Small intestine (tissue), 7 donors: Measurements from ENCODE around the gene CCDC97. TPM values are rescaled to one million over a fixed set of nuclear protein-coding genes. Genes with fewer than 3 reads are reported as not detected.
A peak's percentile ranks its signal among the peaks of the same experiment; 100 is the strongest.

Source experiments
- DNase-seq, 2 donors: peaks; one replicate each; pipeline versions ENCODE4 v3.0.0 to v3.0.0-alpha.2; 2013
- FAIRE-seq: peaks from 2 replicates; lab custom pipeline; 2012; peaks lifted over from hg19 to GRCh38; lab: Jason Lieb, UNC
- H3K27ac ChIP-seq, 3 donors: one replicate each; pipeline ENCODE4 v1.5.1; 2013; ENCODE audit warnings: low read length in 2 of 3, mild to moderate bottlenecking in 2 of 3, control low read depth in 1 of 3, inconsistent platforms in 1 of 3, low read depth in 1 of 3, moderate library complexity in 1 of 3
- H3K27me3 ChIP-seq, 3 donors: one replicate each; pipeline ENCODE4 v1.6.1; 2013; ENCODE audit warnings: low read length in 3 of 3, inconsistent platforms in 1 of 3; ENCODE audit not compliant: control insufficient read depth in 3 of 3, insufficient read depth in 3 of 3
- H3K36me3 ChIP-seq, 3 donors: one replicate each; pipeline ENCODE4 v1.6.1; 2013; ENCODE audit warnings: low read length in 3 of 3, inconsistent platforms in 1 of 3, low read depth in 1 of 3, mild to moderate bottlenecking in 1 of 3, moderate library complexity in 1 of 3; ENCODE audit not compliant: control insufficient read depth in 3 of 3, insufficient read depth in 2 of 3
- H3K4me1 ChIP-seq, 3 donors: one replicate each; pipeline ENCODE4 v1.6.1; 2013; ENCODE audit warnings: low read length in 2 of 3, inconsistent platforms in 1 of 3, low read depth in 1 of 3, mild to moderate bottlenecking in 1 of 3, moderate library complexity in 1 of 3; ENCODE audit not compliant: control insufficient read depth in 3 of 3, insufficient read depth in 2 of 3
- H3K4me3 ChIP-seq, 3 donors: one replicate each; pipeline ENCODE4 v1.5.1; 2013; ENCODE audit warnings: low read length in 3 of 3, control low read depth in 1 of 3, inconsistent platforms in 1 of 3, low read depth in 1 of 3, mild to moderate bottlenecking in 1 of 3, moderate library complexity in 1 of 3
- H3K9me3 ChIP-seq, 2 donors: one replicate each; pipeline ENCODE4 v1.6.1; 2013; ENCODE audit warnings: low read depth in 1 of 2, low read length in 1 of 2; ENCODE audit not compliant: control insufficient read depth in 2 of 2, insufficient read depth in 1 of 2
- WGBS, 3 donors: extraction: QIAGEN DNeasy Blood & Tissue Kit; methylation state at CpG; one replicate each; pipeline ENCODE4 v1.1.7; 2013; 5-methylcytosine and 5-hydroxymethylcytosine counted together
- polyA plus RNA-seq, 4 donors: library from polyadenylated mRNA; stranded (reverse) in 3 of 4; unstranded in 1 of 4; fragments of 200-250 nt in 3 of 4; fragments of 120-200 nt in 1 of 4; gene quantifications; one replicate each; pipeline versions ENCODE4 v1.2.1 to v1.2.3, GENCODE V29; 2013
- donor health status: healthy with polysubstance abuse.
- donor health status: control.
- donor health status: control.
- donor health status: Bipolar disorder and iron deficiency.
- donor health status: healthy.

Gene CCDC97
- polyA plus RNA-seq, 4 donors, result 11.1 to 26.1 (median 14.8) TPM

DNA sequence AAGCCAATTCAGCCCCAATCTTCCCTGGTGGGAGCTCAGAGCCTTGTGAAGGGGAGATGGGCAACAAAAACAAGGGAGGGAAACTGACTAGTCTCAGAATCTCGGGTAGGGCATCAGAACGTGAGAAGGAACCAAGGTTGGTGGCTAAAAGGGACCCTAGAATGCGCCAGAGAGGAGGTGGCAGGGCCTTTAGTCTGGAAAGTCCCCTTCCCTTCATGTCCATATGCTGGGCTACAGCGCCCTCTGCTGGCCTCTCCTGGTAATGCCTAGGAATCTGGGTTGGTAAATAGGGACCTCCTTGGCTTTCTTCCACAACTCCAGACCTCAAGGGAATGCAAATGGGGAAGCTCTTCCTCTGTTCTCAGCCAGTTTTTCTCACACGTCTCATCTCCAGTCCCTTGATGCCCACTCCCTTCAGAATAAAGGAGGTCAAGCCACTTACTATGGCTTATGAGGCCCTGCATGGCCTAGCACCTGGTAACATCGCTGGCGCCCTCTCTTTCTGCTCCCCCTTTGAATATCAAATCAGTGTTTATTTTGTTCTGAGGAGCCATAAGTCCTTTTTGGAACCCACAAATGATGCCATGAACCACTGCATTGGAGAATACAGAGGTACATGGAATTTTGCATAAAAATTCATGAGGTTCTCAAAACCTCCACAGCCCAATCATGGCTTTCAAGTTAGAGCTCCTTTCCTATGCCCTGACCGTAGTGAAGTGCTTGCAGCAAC, 1.4 kb upstream of the CCDC97 start:
- Histone ChIP-seq H3K27ac (peak overlapping the region; percentile 92 to 97 (median 94)), H3K4me1 (peaks cover 0 to 22% (median 8%) of the 10 kb centered on the region in 3 donors), H3K27me3 (no peaks in the 10 kb centered on the region), H3K9me3 (no peaks in the 10 kb centered on the region), H3K4me3 (peak overlapping the region in 2 of 3 donors; percentile 69 to 77), H3K36me3 (peaks cover 21 to 55% (median 28%) of the 10 kb centered on the region in 3 donors)
- 19 to 22% (median 20%) methylated on average over 8 of the region's 8 CpGs for WGBS, 3 donors
- DNase-seq (peak; percentile 88 to 94), FAIRE-seq (no peak)

GRCh38 chr19:41309180-41310032, 566 bp upstream of the CCDC97 start:
- Histone ChIP-seq H3K27ac (peak overlapping the region; percentile 92 to 97 (median 94)), H3K27me3 (no peaks in the 10 kb centered on the region), H3K4me1 (peaks cover 0 to 22% (median 8%) of the 10 kb centered on the region in 3 donors), H3K36me3 (peaks cover 17 to 54% (median 22%) of the 10 kb centered on the region in 3 donors), H3K4me3 (peak overlapping the region; percentile 69 to 77 (median 69)), H3K9me3 (no peaks in the 10 kb centered on the region)
- WGBS, 3 donors, result 4 to 8% (median 7%) methylated on average over 26 of the region's 26 CpGs
- DNase-seq, result peak in 1 of 2 donors; percentile 47
- FAIRE-seq, result no peak

- no peaks in the 10 kb centered on the region for H3K27me3 ChIP-seq
- peak overlapping the region in 2 of 3 donors; percentile 92 to 97 for H3K27ac ChIP-seq
- no peak for FAIRE-seq
- H3K9me3 ChIP-seq, result no peaks in the 10 kb centered on the region
- DNase-seq, result no peak
- WGBS, 3 donors, result 38 to 54% (median 53%) methylated on average over 5 of the region's 5 CpGs
- H3K4me1 ChIP-seq, result peaks cover 0 to 22% (median 8%) of the 10 kb centered on the region in 3 donors
- peaks cover 9 to 54% (median 11%) of the 10 kb centered on the region in 3 donors for H3K36me3 ChIP-seq
- peak overlapping the region in 1 of 3 donors; percentile 69 for H3K4me3 ChIP-seq
These were observed 1.1 kb downstream of the CCDC97 start for GRCh38 chr19:41311072-41311471.

- peaks cover 0 to 22% (median 8%) of the 10 kb centered on the region in 3 donors for H3K4me1 ChIP-seq
- FAIRE-seq, result no peak
- H3K27ac ChIP-seq, result no peak overlapping the region
- H3K36me3 ChIP-seq, result peaks cover 6 to 54% (median 11%) of the 10 kb centered on the region in 3 donors
- no peak overlapping the region for H3K4me3 ChIP-seq
- 89 to 92% (median 92%) methylated on average over 8 of the region's 8 CpGs for WGBS, 3 donors
- DNase-seq, result no peak
- no peaks in the 10 kb centered on the region for H3K27me3 ChIP-seq
- H3K9me3 ChIP-seq, result no peaks in the 10 kb centered on the region
These were observed 1.6 kb downstream of the CCDC97 start for GRCh38 chr19:41311613-41312012.

GRCh38 chr19:41316306-41316920, 6.4 kb downstream of the CCDC97 start:
- WGBS, 3 donors, result 96 to 98% (median 97%) methylated on average over 24 of the region's 24 CpGs
- peaks cover 16 to 83% (median 21%) of the 10 kb centered on the region in 3 donors for H3K36me3 ChIP-seq

DNA sequence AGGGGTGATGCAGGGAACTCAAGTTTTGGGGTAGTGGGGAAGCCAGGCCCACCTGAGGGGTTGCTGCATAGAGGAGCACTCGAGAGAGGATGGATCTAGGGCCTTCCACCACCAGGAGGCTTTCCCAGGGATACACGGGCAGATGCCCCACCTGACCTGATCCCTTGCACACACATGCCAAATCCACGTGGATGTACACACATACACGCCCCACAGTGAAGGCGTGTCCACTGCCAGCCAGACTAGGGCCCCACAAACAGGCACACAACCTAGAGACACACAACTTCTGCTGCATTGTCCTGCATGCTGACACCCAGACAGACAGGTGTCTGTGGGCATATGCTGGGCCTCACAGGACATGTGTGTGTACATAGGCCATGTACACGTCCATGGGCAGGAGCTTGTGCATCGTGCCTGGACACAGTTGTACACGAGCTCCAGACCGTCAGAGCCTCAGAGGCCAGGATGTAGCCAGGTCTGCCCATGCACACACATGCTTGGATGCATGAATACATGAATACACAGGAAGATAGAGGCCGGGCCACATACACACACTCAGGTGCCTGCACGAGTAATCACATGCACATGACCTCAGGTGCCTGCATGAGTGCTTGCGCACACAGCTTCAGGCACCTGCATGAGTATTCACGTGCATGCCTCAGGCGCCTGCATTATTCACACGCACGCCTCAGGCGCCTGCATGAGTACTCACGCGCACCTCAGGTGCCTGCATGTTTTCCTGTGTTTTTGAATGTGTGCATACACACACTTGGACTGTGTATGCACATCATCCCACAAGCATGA, 8.9 kb downstream of the CCDC97 start:
- 76 to 86% (median 85%) methylated on average over 19 of the region's 19 CpGs for WGBS, 3 donors
- no peak for FAIRE-seq

More at GRCh38 chr19:41316306-41316920, 6.4 kb downstream of the CCDC97 start:
- no peaks in the 10 kb centered on the region for H3K9me3 ChIP-seq
- H3K4me1 ChIP-seq, result peaks cover 0 to under 1% (median 0%) of the 10 kb centered on the region in 3 donors
- H3K27me3 ChIP-seq, result no peaks in the 10 kb centered on the region
- no peak overlapping the region for H3K4me3 ChIP-seq
- H3K27ac ChIP-seq, result no peak overlapping the region
- FAIRE-seq (no peak), DNase-seq (no peak)

GRCh38 chr19:41319500-41320184, 9.7 kb downstream of the CCDC97 start:
- Histone ChIP-seq H3K36me3 (peaks cover 9 to 89% (median 19%) of the 10 kb centered on the region in 3 donors), H3K4me3 (no peak overlapping the region), H3K4me1 (peaks cover 0 to 12% (median 4%) of the 10 kb centered on the region in 3 donors), H3K9me3 (no peaks in the 10 kb centered on the region), H3K27me3 (no peaks in the 10 kb centered on the region), H3K27ac (no peak overlapping the region)
- FAIRE-seq (no peak), DNase-seq (no peak)
- 84 to 93% (median 92%) methylated on average over 20 of the region's 20 CpGs for WGBS, 3 donors

More for the DNA sequence above, 8.9 kb downstream of the CCDC97 start:
- no peak for DNase-seq
- H3K9me3 ChIP-seq, result no peaks in the 10 kb centered on the region
- peaks cover 0 to 9% (median 4%) of the 10 kb centered on the region in 3 donors for H3K4me1 ChIP-seq
- H3K36me3 ChIP-seq, result peaks cover 9 to 90% (median 19%) of the 10 kb centered on the region in 3 donors
- H3K27me3 ChIP-seq, result no peaks in the 10 kb centered on the region
- no peak overlapping the region for H3K4me3 ChIP-seq
- no peak overlapping the region for H3K27ac ChIP-seq
